NCI-H146 (cell line): Measurements from ENCODE around the gene IL9R.
"Not testable (repeated sequence)": the region's sequence is repeated elsewhere in the genome, so short reads cannot be mapped to it uniquely, and the experiment has no call there.

ENCODE experiments used
- DNase-seq: peaks from one replicate; lab custom pipeline; 2025; lab: John Stamatoyannopoulos, UW

IL9R gene

GRCh38 chrX:156030474-156030873 is 33.0 kb downstream of the IL9R start:
- DNase-seq: not testable (repeated sequence)
